Renal cortical epithelial cell (primary cell): ENCODE data around the gene ZCWPW1. TPM values are rescaled to one million over a fixed set of nuclear protein-coding genes. Genes with fewer than 3 reads are reported as not detected.
A peak's percentile ranks its signal among the peaks of the same experiment; 100 is the strongest.
"Not testable (repeated sequence)": the region's sequence is repeated elsewhere in the genome, so short reads cannot be mapped to it uniquely, and the experiment has no call there.

Experiments
- DNase-seq: peaks from one replicate; pipeline ENCODE4 v3.0.0-alpha.2; 2011; ENCODE audit warnings: low read depth
- total RNA-seq: library from RNA; depleted of rRNA; stranded (reverse); fragments of >200 nt; gene quantifications from 2 replicates; pipeline ENCODE4 v1.2.3, GENCODE V29; 2014

Gene ZCWPW1
- total RNA-seq, 1 donor from 2014 or later, result 2.8 TPM

- DNase-seq, result no peak
These were observed 28.1 kb upstream of the ZCWPW1 start for GRCh38 chr7:100456562-100456961.

- no peak for DNase-seq
These were observed 26.7 kb upstream of the ZCWPW1 start for GRCh38 chr7:100455206-100455605.

- DNase-seq, result not testable (repeated sequence)
These were observed 25.4 kb upstream of the ZCWPW1 start for GRCh38 chr7:100453854-100454253.

GRCh38 chr7:100452513-100452912, 24.0 kb upstream of the ZCWPW1 start:
- no peak for DNase-seq

- DNase-seq, result no peak
These were observed 20.8 kb upstream of the ZCWPW1 start for GRCh38 chr7:100449190-100449795.

GRCh38 chr7:100447363-100447762, 18.9 kb upstream of the ZCWPW1 start:
- DNase-seq, result not testable (repeated sequence)

- DNase-seq, result no peak
These were observed 17.5 kb upstream of the ZCWPW1 start for GRCh38 chr7:100446040-100446439.

GRCh38 chr7:100444311-100445278, 16.1 kb upstream of the ZCWPW1 start:
- peak; percentile 35 for DNase-seq

- no peak for DNase-seq
These were observed 14.8 kb upstream of the ZCWPW1 start for GRCh38 chr7:100443096-100443840.

GRCh38 chr7:100441641-100442535, 13.4 kb upstream of the ZCWPW1 start:
- no peak for DNase-seq

- DNase-seq, result not testable (repeated sequence)
These were observed 10.7 kb upstream of the ZCWPW1 start for GRCh38 chr7:100439244-100439643.

GRCh38 chr7:100438731-100439130, 10.2 kb upstream of the ZCWPW1 start:
- DNase-seq, result not testable (repeated sequence)

- DNase-seq, result no peak
These were observed 9.7 kb upstream of the ZCWPW1 start for GRCh38 chr7:100438172-100438571.

- DNase-seq, result no peak
These were observed 8.9 kb upstream of the ZCWPW1 start for GRCh38 chr7:100437150-100438100.

GRCh38 chr7:100435401-100436304, 7.2 kb upstream of the ZCWPW1 start:
- DNase-seq, result no peak

- no peak for DNase-seq
These were observed 6.0 kb upstream of the ZCWPW1 start for GRCh38 chr7:100434297-100435144.

- DNase-seq, result no peak
These were observed 5.2 kb upstream of the ZCWPW1 start for GRCh38 chr7:100433592-100434296.

GRCh38 chr7:100433276-100433591, 4.7 kb upstream of the ZCWPW1 start:
- no peak for DNase-seq
